Activated naive CD4-positive, alpha-beta T cell treated with anti-CD3 and anti-CD28 coated beads, Interleukin-2, amount 50 U/mL, for 72 hours (primary cell): ENCODE data around the gene PVR. TPM values are rescaled to one million over a fixed set of nuclear protein-coding genes. Genes with fewer than 3 reads are reported as not detected.
"Not testable (repeated sequence)": the region's sequence is repeated elsewhere in the genome, so short reads cannot be mapped to it uniquely, and the experiment has no call there.

Source experiments
- ATAC-seq, 2 donors: fragments of 150-1000 bp; cut with Tn5 transposase; 2 replicates each; pipeline ENCODE4 v1.10.0; 2021; ENCODE audit warnings: mild to moderate bottlenecking in 2 of 2, moderate library complexity in 2 of 2
- DNase-seq, 2 donors: peaks; one replicate each; pipeline ENCODE4 v3.0.0; 2021 to 2022; ENCODE audit warnings: low spot score in 2 of 2
- H3K27ac Mint-ChIP-seq, 2 donors: one replicate each; pipeline ENCODE4 v1.8.0; 2022; ENCODE audit warnings: mild to moderate bottlenecking in 2 of 2, mixed read lengths in 2 of 2
- H3K36me3 Mint-ChIP-seq, 2 donors: one replicate each; pipeline ENCODE4 v1.8.0; 2022; ENCODE audit warnings: mixed read lengths in 2 of 2
- H3K9me3 Mint-ChIP-seq, 2 donors: one replicate each; pipeline ENCODE4 v1.8.0; 2022; ENCODE audit warnings: mixed read lengths in 2 of 2
- total RNA-seq, 2 donors: library from RNA; stranded (reverse); gene quantifications; one replicate each; pipeline ENCODE4 v1.2.3, GENCODE V29; 2022

The PVR gene
- total RNA-seq, 2 donors from 2014 or later, result 18.2 to 23.4 TPM

GRCh38 chr19:44653977-44654774 lies 10.5 kb downstream of the PVR start:
- ATAC-seq (peak; percentile 90 to 96), DNase-seq (peak; percentile 69 to 74)
- Mint-ChIP-seq H3K27ac (peak overlapping the region in 1 of 2 donors; percentile 24), H3K36me3 (peaks cover 0 to 5% of the 10 kb centered on the region in 2 donors), H3K9me3 (no peaks in the 10 kb centered on the region)

GRCh38 chr19:44657211-44657921 lies 13.7 kb downstream of the PVR start:
- DNase-seq (peak; percentile 64 to 81), ATAC-seq (peak; percentile 55 to 76)
- peaks cover 0 to 5% of the 10 kb centered on the region in 2 donors for H3K36me3 Mint-ChIP-seq
- H3K27ac Mint-ChIP-seq, result peak overlapping the region in 1 of 2 donors; percentile 16
- H3K9me3 Mint-ChIP-seq, result no peaks in the 10 kb centered on the region

- no peak overlapping the region for H3K27ac Mint-ChIP-seq
- H3K36me3 Mint-ChIP-seq, result peaks cover 0 to 5% of the 10 kb centered on the region in 2 donors
- ATAC-seq, result peak in 1 of 2 donors; percentile 27
- no peaks in the 10 kb centered on the region for H3K9me3 Mint-ChIP-seq
- DNase-seq, result no peak
Measured at GRCh38 chr19:44658069-44658733, 14.5 kb downstream of the PVR start.

GRCh38 chr19:44660081-44660480 lies 16.4 kb downstream of the PVR start:
- no peak for DNase-seq
- peaks cover 0 to 5% of the 10 kb centered on the region in 2 donors for H3K36me3 Mint-ChIP-seq
- H3K27ac Mint-ChIP-seq, result no peak overlapping the region
- no peak for ATAC-seq
- no peaks in the 10 kb centered on the region for H3K9me3 Mint-ChIP-seq

GRCh38 chr19:44661205-44661604 lies 17.5 kb downstream of the PVR start:
- ATAC-seq (no peak), DNase-seq (no peak)
- Mint-ChIP-seq H3K36me3 (no peaks in the 10 kb centered on the region), H3K27ac (no peak overlapping the region), H3K9me3 (no peaks in the 10 kb centered on the region)

GRCh38 chr19:44661904-44662303 lies 18.2 kb downstream of the PVR start:
- no peak for DNase-seq
- H3K9me3 Mint-ChIP-seq, result no peaks in the 10 kb centered on the region
- ATAC-seq, result no peak
- no peaks in the 10 kb centered on the region for H3K36me3 Mint-ChIP-seq
- H3K27ac Mint-ChIP-seq, result no peak overlapping the region

- Mint-ChIP-seq H3K36me3 (no peaks in the 10 kb centered on the region), H3K9me3 (no peaks in the 10 kb centered on the region), H3K27ac (no peak overlapping the region)
- no peak for ATAC-seq
- no peak for DNase-seq
Measured at GRCh38 chr19:44662691-44663385, 19.1 kb downstream of the PVR start.

- ATAC-seq (no peak), DNase-seq (no peak)
- Mint-ChIP-seq H3K27ac (no peak overlapping the region), H3K36me3 (no peaks in the 10 kb centered on the region), H3K9me3 (no peaks in the 10 kb centered on the region)
Measured at GRCh38 chr19:44663996-44664395, 20.3 kb downstream of the PVR start.

- ATAC-seq (no peak), DNase-seq (no peak)
- peak overlapping the region in 1 of 2 donors; percentile 36 for H3K27ac Mint-ChIP-seq
- no peaks in the 10 kb centered on the region for H3K36me3 Mint-ChIP-seq
- H3K9me3 Mint-ChIP-seq, result no peaks in the 10 kb centered on the region
Measured at GRCh38 chr19:44664976-44665375, 21.3 kb downstream of the PVR start.

- no peak overlapping the region for H3K27ac Mint-ChIP-seq
- ATAC-seq (peak; percentile 41 to 66), DNase-seq (no peak)
- no peaks in the 10 kb centered on the region for H3K36me3 Mint-ChIP-seq
- H3K9me3 Mint-ChIP-seq, result no peaks in the 10 kb centered on the region
Measured at GRCh38 chr19:44666852-44667556, 23.3 kb downstream of the PVR start.

- H3K9me3 Mint-ChIP-seq, result no peaks in the 10 kb centered on the region
- ATAC-seq, result peak; percentile 59
- no peak for DNase-seq
Measured at GRCh38 chr19:44668985-44669764, 25.5 kb downstream of the PVR start.

GRCh38 chr19:44670027-44670426 lies 26.3 kb downstream of the PVR start:
- not testable (repeated sequence) for DNase-seq, H3K36me3 Mint-ChIP-seq, H3K9me3 Mint-ChIP-seq, H3K27ac Mint-ChIP-seq, ATAC-seq

More at GRCh38 chr19:44668985-44669764, 25.5 kb downstream of the PVR start:
- Mint-ChIP-seq H3K27ac (no peak overlapping the region), H3K36me3 (no peaks in the 10 kb centered on the region)

- no peak for DNase-seq
Measured at GRCh38 chr19:44671400-44671799, 27.7 kb downstream of the PVR start, which contains the start of gene CEACAM19. Gene CEACAM19 (plus strand): TSS chr19:44671482. CDS start chr19:44671932, 450 bp downstream.

GRCh38 chr19:44672226-44672625 lies 28.5 kb downstream of the PVR start:
- ATAC-seq, result no peak
- no peak for DNase-seq
- Mint-ChIP-seq H3K9me3 (no peaks in the 10 kb centered on the region), H3K36me3 (no peaks in the 10 kb centered on the region), H3K27ac (no peak overlapping the region)

More at GRCh38 chr19:44671400-44671799, 27.7 kb downstream of the PVR start, which contains the start of gene CEACAM19:
- no peaks in the 10 kb centered on the region for H3K9me3 Mint-ChIP-seq
- peak in 1 of 2 donors; percentile 59 for ATAC-seq
- no peak within 1 kb of the TSS for H3K27ac Mint-ChIP-seq
- no peaks in the 10 kb centered on the region for H3K36me3 Mint-ChIP-seq

- DNase-seq (no peak), ATAC-seq (no peak)
- Mint-ChIP-seq H3K9me3 (no peaks in the 10 kb centered on the region), H3K36me3 (no peaks in the 10 kb centered on the region), H3K27ac (no peak overlapping the region)
Measured at GRCh38 chr19:44673510-44673909, 29.8 kb downstream of the PVR start.
